Measurements from ENCODE around the gene RPS16. TPM values are rescaled to one million over a fixed set of nuclear protein-coding genes. Genes with fewer than 3 reads are reported as not detected.

RPS16 gene
- total RNA-seq, 1 donor from 2014 or later: 1,258 TPM

Small RNA genes within 50 kb of the gene (microRNA-seq; reads per million reads assigned to microRNA genes)
- not detected for gene MIR4530

Other genes starting within 250 kb of the RPS16 start
- not detected for gene NCCRP1, start 239.0 kb downstream of the RPS16 start, total RNA-seq
- gene SYCN, start 231.7 kb downstream of the RPS16 start, total RNA-seq: not detected
- not detected for gene IFNL3, start 190.9 kb downstream of the RPS16 start, total RNA-seq
- not detected for gene IFNL4, start 187.1 kb downstream of the RPS16 start, total RNA-seq
- not detected for gene IFNL2, start 167.6 kb downstream of the RPS16 start, total RNA-seq
- gene IFNL1, start 139.5 kb downstream of the RPS16 start, total RNA-seq: not detected
- 0.41 TPM for gene LRFN1, start 115.1 kb downstream of the RPS16 start, total RNA-seq
- gene GMFG, start 99.9 kb downstream of the RPS16 start, total RNA-seq: 20.2 TPM
- 40.6 TPM for gene SAMD4B, start 93.5 kb downstream of the RPS16 start, total RNA-seq
- gene PAF1, start 44.8 kb downstream of the RPS16 start, total RNA-seq: 34.5 TPM
- 21.8 TPM for gene MED29, start 44.6 kb downstream of the RPS16 start, total RNA-seq
- gene ZFP36, start 29.1 kb downstream of the RPS16 start, total RNA-seq: 48.7 TPM
- 10.4 TPM for gene PLEKHG2, start 23.3 kb downstream of the RPS16 start, total RNA-seq
- gene SUPT5H, start 9.6 kb upstream of the RPS16 start, total RNA-seq: 80.6 TPM
- 75.9 TPM for gene TIMM50, start 44.9 kb upstream of the RPS16 start, total RNA-seq
- gene DLL3, start 63.0 kb upstream of the RPS16 start, total RNA-seq: not detected
- not detected for gene SELENOV, start 79.2 kb upstream of the RPS16 start, total RNA-seq
- 1.7 TPM for gene EID2B, start 96.9 kb upstream of the RPS16 start, total RNA-seq
- 10.7 TPM for gene EID2, start 104.2 kb upstream of the RPS16 start, total RNA-seq
- gene LGALS13, start 166.6 kb upstream of the RPS16 start, total RNA-seq: not detected
- gene LGALS16, start 220.0 kb upstream of the RPS16 start, total RNA-seq: not detected

Data from Right ventricle myocardium inferior (tissue), 1 donor.